H9 (cell line): ENCODE data around the gene CACNA2D3. TPM values are rescaled to one million over a fixed set of nuclear protein-coding genes. Genes with fewer than 3 reads are reported as not detected.

Source experiments
- DNase-seq: peaks from one replicate; pipeline ENCODE4 v3.0.0-alpha.2; 2017
- H2AFZ ChIP-seq: one replicate; pipeline ENCODE4 v1.6.1; 2013; ENCODE audit warnings: mild to moderate bottlenecking, low read length, control low read depth, moderate library complexity
- H2AK5ac ChIP-seq: 2 replicates; pipeline ENCODE4 v1.6.1; 2013; ENCODE audit warnings: low read length, control low read depth, mixed read lengths; ENCODE audit not compliant: insufficient read length
- H2BK120ac ChIP-seq: one replicate; pipeline ENCODE4 v1.6.1; 2013; ENCODE audit warnings: low read depth, mild to moderate bottlenecking, low read length, control low read depth, inconsistent platforms; ENCODE audit not compliant: poor library complexity, severe bottlenecking
- H2BK12ac ChIP-seq: 2 replicates; pipeline ENCODE4 v1.6.1; 2013; ENCODE audit warnings: low read length, control low read depth, mixed read lengths, low read depth; ENCODE audit not compliant: insufficient read length
- H2BK15ac ChIP-seq: 2 replicates; pipeline ENCODE4 v1.6.1; 2013; ENCODE audit warnings: low read depth, low read length, control low read depth
- H2BK20ac ChIP-seq: one replicate; pipeline ENCODE4 v1.6.1; 2013; ENCODE audit warnings: low read depth, mild to moderate bottlenecking, low read length, control low read depth, inconsistent platforms; ENCODE audit not compliant: poor library complexity, severe bottlenecking
- H2BK5ac ChIP-seq: 2 replicates; pipeline ENCODE4 v1.6.1; 2013; ENCODE audit warnings: low read length, control low read depth, mixed read lengths; ENCODE audit not compliant: insufficient read length
- H3K14ac ChIP-seq: 2 replicates; pipeline ENCODE4 v1.6.1; 2013; ENCODE audit warnings: low read length, control low read depth; ENCODE audit not compliant: insufficient read depth
- H3K18ac ChIP-seq: 2 replicates; pipeline ENCODE4 v1.6.1; 2013; ENCODE audit warnings: low read depth, mild to moderate bottlenecking, mixed read lengths, low read length, control low read depth; ENCODE audit not compliant: insufficient read length
- H3K23ac ChIP-seq: 2 replicates; pipeline ENCODE4 v1.6.1; 2013; ENCODE audit warnings: low read length, control low read depth, mixed read lengths, low read depth; ENCODE audit not compliant: insufficient read length
- H3K23me2 ChIP-seq: 2 replicates; pipeline ENCODE4 v1.6.1; 2013; ENCODE audit warnings: low read depth, mild to moderate bottlenecking, mixed read lengths, low read length, control low read depth; ENCODE audit not compliant: insufficient read length, poor library complexity, severe bottlenecking
- H3K27ac ChIP-seq: 2 replicates; pipeline ENCODE4 v1.5.1; 2013; ENCODE audit warnings: low read length, control low read depth, mixed read lengths, low read depth; ENCODE audit not compliant: insufficient read length
- H3K27me3 ChIP-seq: 2 replicates; pipeline ENCODE4 v1.6.1; 2013; ENCODE audit warnings: low read length, control low read depth, inconsistent platforms; ENCODE audit not compliant: insufficient read depth
- H3K4ac ChIP-seq: 2 replicates; pipeline ENCODE4 v1.6.1; 2013; ENCODE audit warnings: low read depth, mild to moderate bottlenecking, control low read depth, inconsistent platforms, low read length, moderate library complexity
- H3K4me1 ChIP-seq: 2 replicates; pipeline ENCODE4 v1.6.1; 2013; ENCODE audit warnings: low read length, control low read depth, inconsistent platforms; ENCODE audit not compliant: insufficient read depth
- H3K4me2 ChIP-seq: 2 replicates; pipeline ENCODE4 v1.6.1; 2013; ENCODE audit warnings: low read length, control low read depth, mixed read lengths; ENCODE audit not compliant: insufficient read length, insufficient read depth
- H3K56ac ChIP-seq: 2 replicates; pipeline ENCODE4 v1.6.1; 2013; ENCODE audit warnings: low read depth, mild to moderate bottlenecking, mixed read lengths, low read length, control low read depth; ENCODE audit not compliant: insufficient read length
- H3K79me1 ChIP-seq: 2 replicates; pipeline ENCODE4 v1.6.1; 2013; ENCODE audit warnings: low read depth, mild to moderate bottlenecking, moderate library complexity, low read length, control low read depth, inconsistent platforms; ENCODE audit not compliant: insufficient read depth, poor library complexity, severe bottlenecking
- H3K79me2 ChIP-seq: 2 replicates; pipeline ENCODE4 v1.6.1; 2013; ENCODE audit warnings: low read length, control low read depth, inconsistent platforms; ENCODE audit not compliant: insufficient read depth
- H3K9ac ChIP-seq: 2 replicates; pipeline ENCODE4 v1.6.1; 2013; ENCODE audit warnings: low read length, control low read depth, mixed read lengths; ENCODE audit not compliant: insufficient read length; ENCODE audit errors: extremely low read depth
- H3K9me3 ChIP-seq: one replicate; pipeline ENCODE4 v1.6.1; 2013; ENCODE audit warnings: low read depth, low read length, inconsistent platforms; ENCODE audit not compliant: control insufficient read depth
- H3T11ph ChIP-seq: one replicate; pipeline ENCODE4 v1.6.1; 2013; ENCODE audit warnings: mild to moderate bottlenecking, low read length, control low read depth, inconsistent platforms
- H4K20me1 ChIP-seq: one replicate; pipeline ENCODE4 v1.6.1; 2013; ENCODE audit not compliant: control insufficient read depth, insufficient read length, insufficient read depth
- H4K5ac ChIP-seq: 2 replicates; pipeline ENCODE4 v1.6.1; 2013; ENCODE audit warnings: low read depth, mild to moderate bottlenecking, mixed read lengths, low read length, control low read depth; ENCODE audit not compliant: insufficient read length
- H4K8ac ChIP-seq: replicated peaks from 2 replicates; pipeline ENCODE4 v1.6.1; 2013; ENCODE audit warnings: low read length, control low read depth, mixed read lengths, low read depth; ENCODE audit not compliant: insufficient read length
- H4K91ac ChIP-seq: 2 replicates; pipeline ENCODE4 v1.6.1; 2013; ENCODE audit warnings: low read depth, mild to moderate bottlenecking, moderate library complexity, mixed read lengths, low read length, control low read depth; ENCODE audit not compliant: insufficient read length
- H3K27ac Mint-ChIP-seq, 3 experiments: 2 replicates in 2 of 3; 3 replicates in 1 of 3; pipeline ENCODE4 v1.8.0; 2020 to 2021; ENCODE audit warnings: mixed read lengths in 3 of 3, mild to moderate bottlenecking in 1 of 3, moderate library complexity in 1 of 3
- H3K27me3 Mint-ChIP-seq: 2 replicates; pipeline ENCODE4 v1.8.0; 2021; ENCODE audit warnings: low read depth, mild to moderate bottlenecking, moderate library complexity, mixed read lengths
- H3K36me3 Mint-ChIP-seq, 3 experiments: 2 replicates in 2 of 3; 3 replicates in 1 of 3; pipeline ENCODE4 v1.8.0; 2020 to 2021; ENCODE audit warnings: low read depth in 3 of 3, mixed read lengths in 3 of 3; ENCODE audit not compliant: insufficient read depth in 1 of 3
- H3K4me1 Mint-ChIP-seq, 2 experiments: 2 replicates each; pipeline ENCODE4 v1.8.0; 2020; ENCODE audit warnings: mixed read lengths in 2 of 2
- H3K4me3 Mint-ChIP-seq, 2 experiments: 2 replicates in 1 of 2; 3 replicates in 1 of 2; pipeline ENCODE4 v1.8.0; 2020 to 2021; ENCODE audit warnings: mild to moderate bottlenecking in 2 of 2, mixed read lengths in 2 of 2, moderate library complexity in 1 of 2
- H3K9me3 Mint-ChIP-seq, 2 experiments: 2 replicates in 1 of 2; 3 replicates in 1 of 2; pipeline ENCODE4 v1.8.0; 2020; ENCODE audit warnings: mild to moderate bottlenecking in 2 of 2, mixed read lengths in 2 of 2, moderate library complexity in 1 of 2
- WGBS: extraction: QIAGEN DNeasy Blood & Tissue Kit; methylation state at CpG from one replicate; pipeline ENCODE4 v1.1.7; 2013; ENCODE audit warnings: missing lambda C conversion rate, low lambda C conversion rate, mixed read lengths; ENCODE audit not compliant: insufficient read length; ENCODE audit errors: extremely low coverage; 5-methylcytosine and 5-hydroxymethylcytosine counted together
- total RNA-seq: library from RNA; stranded (reverse); gene quantifications from 2 replicates; pipeline ENCODE4 v1.2.1, GENCODE V29; 2021
- TF ChIP-seq, protein P1 (sequence below): fragments of 200-600 bp; sonication (generic); conservative IDR thresholded peaks from 3 replicates; pipeline ENCODE4 v1.8.0; 2021; ENCODE audit warnings: antibody characterized with exemption, mild to moderate bottlenecking

The CACNA2D3 gene
- total RNA-seq, 1 experiment from 2014 or later = 3.2 TPM

DNA sequence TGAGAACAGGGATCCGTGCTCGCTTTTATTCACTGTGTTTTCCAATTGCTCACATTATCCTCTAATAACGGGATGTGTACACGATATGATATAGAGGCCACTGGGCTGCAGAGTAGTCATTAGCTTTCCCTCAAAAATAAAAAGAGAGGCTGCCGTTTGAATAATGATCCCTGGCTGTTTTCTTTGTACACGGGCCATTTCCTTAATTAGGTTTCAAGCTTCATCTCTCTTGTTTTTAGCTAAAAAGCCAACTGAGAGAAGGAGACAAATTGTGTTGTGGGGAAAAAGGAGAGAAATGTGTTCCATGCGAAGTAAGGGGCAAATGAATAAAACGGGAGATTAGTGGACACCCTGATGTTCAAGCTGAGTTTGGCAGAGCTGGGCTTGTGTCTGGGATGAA lies 174.2 kb downstream of the CACNA2D3 start:
- no CpG with 5 or more reads among the region's 8 CpGs for WGBS
- H3K4me2 ChIP-seq = no peak overlapping the region
- no peak overlapping the region for H2AK5ac ChIP-seq
- DNase-seq = no peak
- no peak overlapping the region for H3K27ac ChIP-seq
- no peak overlapping the region for H3K23ac ChIP-seq
- no peaks in the 10 kb centered on the region for H3K9me3 ChIP-seq
- no peak overlapping the region for H3K14ac ChIP-seq
- Mint-ChIP-seq H3K27me3 (no peaks in the 10 kb centered on the region; the same call in none of the 2 replicates), H3K27ac (no peak overlapping the region), H3K4me3 (no peak overlapping the region), H3K9me3 (no peaks in the 10 kb centered on the region), H3K4me1 (peaks cover 13 to 34% of the 10 kb centered on the region in 2 experiments), H3K36me3 (no peaks in the 10 kb centered on the region)
- H3K27me3 ChIP-seq = no peaks in the 10 kb centered on the region
- H2BK12ac ChIP-seq = no peak overlapping the region
- no peak overlapping the region for H2BK15ac ChIP-seq
- no peak overlapping the region for H4K91ac ChIP-seq
- no peak overlapping the region for H3K18ac ChIP-seq
- no peak overlapping the region for H3K9ac ChIP-seq
- H3K23me2 ChIP-seq = peaks cover 3% of the 10 kb centered on the region
- no peaks in the 10 kb centered on the region for H4K20me1 ChIP-seq
- H3K79me2 ChIP-seq = no peaks in the 10 kb centered on the region
- TF ChIP-seq, protein P1, sequence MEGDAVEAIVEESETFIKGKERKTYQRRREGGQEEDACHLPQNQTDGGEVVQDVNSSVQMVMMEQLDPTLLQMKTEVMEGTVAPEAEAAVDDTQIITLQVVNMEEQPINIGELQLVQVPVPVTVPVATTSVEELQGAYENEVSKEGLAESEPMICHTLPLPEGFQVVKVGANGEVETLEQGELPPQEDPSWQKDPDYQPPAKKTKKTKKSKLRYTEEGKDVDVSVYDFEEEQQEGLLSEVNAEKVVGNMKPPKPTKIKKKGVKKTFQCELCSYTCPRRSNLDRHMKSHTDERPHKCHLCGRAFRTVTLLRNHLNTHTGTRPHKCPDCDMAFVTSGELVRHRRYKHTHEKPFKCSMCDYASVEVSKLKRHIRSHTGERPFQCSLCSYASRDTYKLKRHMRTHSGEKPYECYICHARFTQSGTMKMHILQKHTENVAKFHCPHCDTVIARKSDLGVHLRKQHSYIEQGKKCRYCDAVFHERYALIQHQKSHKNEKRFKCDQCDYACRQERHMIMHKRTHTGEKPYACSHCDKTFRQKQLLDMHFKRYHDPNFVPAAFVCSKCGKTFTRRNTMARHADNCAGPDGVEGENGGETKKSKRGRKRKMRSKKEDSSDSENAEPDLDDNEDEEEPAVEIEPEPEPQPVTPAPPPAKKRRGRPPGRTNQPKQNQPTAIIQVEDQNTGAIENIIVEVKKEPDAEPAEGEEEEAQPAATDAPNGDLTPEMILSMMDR = no peak
- no peak overlapping the region for H4K5ac ChIP-seq
- H3K79me1 ChIP-seq = no peaks in the 10 kb centered on the region
- H2AFZ ChIP-seq = no peak overlapping the region
- H3K4me1 ChIP-seq = no peaks in the 10 kb centered on the region; the same call in 1 of the 2 replicates
- no peak overlapping the region for H3K56ac ChIP-seq
- no peak overlapping the region for H2BK5ac ChIP-seq
- H2BK120ac ChIP-seq = no peak overlapping the region
- no peak overlapping the region for H3T11ph ChIP-seq
- no peak overlapping the region for H4K8ac ChIP-seq
- no peak overlapping the region for H2BK20ac ChIP-seq
- H3K4ac ChIP-seq = no peak overlapping the region
